SU-DHL-6 (cell line): ENCODE results near the gene MAPK11.

Source experiments
- H2AFZ ChIP-seq: fragments of 200-600 bp; sonication (generic); 2 replicates; pipeline ENCODE4 v1.6.1; 2014; ENCODE audit warnings: low read depth, mild to moderate bottlenecking, moderate library complexity, mixed read lengths, antibody characterized with exemption, low read length; ENCODE audit not compliant: severe bottlenecking
- H3F3A ChIP-seq: fragments of 200-600 bp; shearing (Covaris generic); 2 replicates; pipeline ENCODE4 v1.6.0; 2016; ENCODE audit warnings: antibody characterized with exemption, mild to moderate bottlenecking; ENCODE audit not compliant: insufficient read depth
- H3K27ac ChIP-seq: fragments of 200-600 bp; sonication (generic); 2 replicates; pipeline ENCODE4 v1.5.1; 2016; ENCODE audit warnings: low read depth, mild to moderate bottlenecking, low read length, moderate library complexity, mixed read lengths
- H3K27me3 ChIP-seq: fragments of 200-600 bp; sonication (generic), shearing (Covaris generic); 2 replicates; pipeline ENCODE4 v1.6.0; 2014; ENCODE audit warnings: mild to moderate bottlenecking, low read length
- H3K36me3 ChIP-seq: fragments of 200-600 bp; sonication (generic); 2 replicates; pipeline ENCODE4 v1.6.1; 2014; ENCODE audit warnings: mild to moderate bottlenecking, low read length, mixed read lengths
- H3K4me2 ChIP-seq: fragments of 300-600, 200-600 bp; shearing (Covaris generic), sonication (generic); 2 replicates; pipeline ENCODE4 v1.6.0; 2014; ENCODE audit warnings: low read length, low read depth, mild to moderate bottlenecking; ENCODE audit not compliant: poor library complexity, severe bottlenecking
- H3K4me3 ChIP-seq: fragments of 200-600 bp; sonication (generic); 2 replicates; pipeline ENCODE4 v1.5.1; 2014; ENCODE audit warnings: antibody characterized with exemption, low read length, mild to moderate bottlenecking, mixed read lengths; ENCODE audit not compliant: insufficient read depth, poor library complexity, severe bottlenecking
- H3K79me2 ChIP-seq: fragments of 200-600 bp; sonication (generic); 2 replicates; pipeline ENCODE4 v1.6.1; 2014; ENCODE audit warnings: mild to moderate bottlenecking, low read length, moderate library complexity; ENCODE audit not compliant: insufficient read depth
- H3K9ac ChIP-seq: fragments of 200-600 bp; sonication (generic); 2 replicates; pipeline ENCODE4 v1.7.0; 2014; ENCODE audit warnings: mild to moderate bottlenecking, low read length
- H3K9me2 ChIP-seq: fragments of 200-600 bp; sonication (generic); replicated peaks from 2 replicates; pipeline ENCODE4 v1.6.1; 2014; ENCODE audit warnings: low read length; ENCODE audit not compliant: insufficient read depth
- H3K9me3 ChIP-seq: fragments of 200-600 bp; sonication (generic); 2 replicates; pipeline ENCODE4 v1.6.1; 2014; ENCODE audit warnings: low read length, mixed read lengths; ENCODE audit not compliant: insufficient read depth
- H4K20me1 ChIP-seq: fragments of 200-600 bp; sonication (generic); 2 replicates; pipeline ENCODE4 v1.6.1; 2014; ENCODE audit warnings: low read depth, mild to moderate bottlenecking, antibody characterized with exemption, low read length, moderate library complexity, mixed read lengths
- CTCF ChIP-seq: fragments of 200-600 bp; sonication (generic); IDR thresholded peaks from one replicate; pipeline ENCODE4 v1.5.1; 2017; ENCODE audit warnings: antibody characterized with exemption, mild to moderate bottlenecking, low read length, moderate library complexity; ENCODE audit not compliant: insufficient read depth, poor library complexity, severe bottlenecking
- EZH2phosphoT487 ChIP-seq: fragments of 200-600 bp; sonication (generic), shearing (Covaris generic); conservative IDR thresholded peaks from 2 replicates; pipeline ENCODE4 v1.6.1; 2018; ENCODE audit warnings: mild to moderate bottlenecking, antibody characterized with exemption, low read length, moderate library complexity, mixed read lengths

MAPK11 gene

GRCh38 chr22:50312371-50312770 is 42.2 kb upstream of the MAPK11 start:
- no peak for TF ChIP-seq CTCF
- TF ChIP-seq EZH2phosphoT487, result no peak
- H3K36me3 ChIP-seq, result no peaks in the 10 kb centered on the region
- H3K27me3 ChIP-seq, result no peaks in the 10 kb centered on the region
- H3K4me2 ChIP-seq, result no peak overlapping the region
- no peak overlapping the region for H3K9ac ChIP-seq
- no peak overlapping the region for H3K27ac ChIP-seq
- H3K4me3 ChIP-seq, result no peak overlapping the region
- H3F3A ChIP-seq, result peaks cover 14% of the 10 kb centered on the region
- H3K9me3 ChIP-seq, result no peaks in the 10 kb centered on the region
- H2AFZ ChIP-seq, result no peak overlapping the region
- H3K79me2 ChIP-seq, result no peaks in the 10 kb centered on the region
- no peaks in the 10 kb centered on the region for H4K20me1 ChIP-seq
- H3K9me2 ChIP-seq, result no peaks in the 10 kb centered on the region

GRCh38 chr22:50311606-50312351 is 41.6 kb upstream of the MAPK11 start:
- Histone ChIP-seq H3K27me3 (no peaks in the 10 kb centered on the region), H3K27ac (no peak overlapping the region), H3K4me3 (no peak overlapping the region), H3K79me2 (no peaks in the 10 kb centered on the region), H2AFZ (no peak overlapping the region), H3K9me2 (no peaks in the 10 kb centered on the region), H3F3A (peaks cover 13% of the 10 kb centered on the region), H3K4me2 (no peak overlapping the region), H4K20me1 (no peaks in the 10 kb centered on the region), H3K9ac (no peak overlapping the region), H3K9me3 (no peaks in the 10 kb centered on the region), H3K36me3 (no peaks in the 10 kb centered on the region)
- TF ChIP-seq EZH2phosphoT487, result no peak
- TF ChIP-seq CTCF, result no peak

- H3K27me3 ChIP-seq, result no peaks in the 10 kb centered on the region
- H4K20me1 ChIP-seq, result no peaks in the 10 kb centered on the region
- H3K9me2 ChIP-seq, result no peaks in the 10 kb centered on the region
- no peaks in the 10 kb centered on the region for H3K79me2 ChIP-seq
- H3K9me3 ChIP-seq, result no peaks in the 10 kb centered on the region
- TF ChIP-seq CTCF (no peak), EZH2phosphoT487 (no peak)
- no peak overlapping the region for H2AFZ ChIP-seq
- no peak overlapping the region for H3K27ac ChIP-seq
- H3K36me3 ChIP-seq, result no peaks in the 10 kb centered on the region
- no peak overlapping the region for H3K4me2 ChIP-seq
- no peak overlapping the region for H3K4me3 ChIP-seq
- H3F3A ChIP-seq, result peaks cover 17% of the 10 kb centered on the region
- H3K9ac ChIP-seq, result no peak overlapping the region
Measured at GRCh38 chr22:50310949-50311444, 40.8 kb upstream of the MAPK11 start.
